ENCODE data around the gene UBE2G2. TPM values are rescaled to one million over a fixed set of nuclear protein-coding genes. Genes with fewer than 3 reads are reported as not detected.

UBE2G2 gene
- total RNA-seq, 1 donor from 2014 or later, result 67.4 TPM

- DNase-seq (ENCODE audit: low read depth), result peak; percentile 59
- no peak for TF ChIP-seq CTCF (IDR thresholded peaks at IDR 0.05; ENCODE audit: insufficient read depth, low read length, severe bottlenecking)
- FAIRE-seq, result peak; percentile 28
- peaks cover 24% of the 10 kb centered on the region for H3K36me3 ChIP-seq (ENCODE audit: control insufficient read depth, insufficient read depth, low read length)
- H3K27me3 ChIP-seq (ENCODE audit: control insufficient read depth, insufficient read depth, low read length), result no peaks in the 10 kb centered on the region
- H3K4me3 ChIP-seq (ENCODE audit: low read depth, low read length), result no peak overlapping the region
Observed at GRCh38 chr21:44773291-44773932, 28.2 kb downstream of the UBE2G2 start.

GRCh38 chr21:44771896-44772525 is 29.6 kb downstream of the UBE2G2 start:
- DNase-seq (ENCODE audit: low read depth) (no peak), FAIRE-seq (no peak)
- Histone ChIP-seq H3K4me3 (ENCODE audit: low read depth, low read length) (no peak overlapping the region), H3K27me3 (ENCODE audit: control insufficient read depth, insufficient read depth, low read length) (no peaks in the 10 kb centered on the region), H3K36me3 (ENCODE audit: control insufficient read depth, insufficient read depth, low read length) (peaks cover 25% of the 10 kb centered on the region)
- no peak for TF ChIP-seq CTCF (IDR thresholded peaks at IDR 0.05; ENCODE audit: insufficient read depth, low read length, severe bottlenecking)

DNA sequence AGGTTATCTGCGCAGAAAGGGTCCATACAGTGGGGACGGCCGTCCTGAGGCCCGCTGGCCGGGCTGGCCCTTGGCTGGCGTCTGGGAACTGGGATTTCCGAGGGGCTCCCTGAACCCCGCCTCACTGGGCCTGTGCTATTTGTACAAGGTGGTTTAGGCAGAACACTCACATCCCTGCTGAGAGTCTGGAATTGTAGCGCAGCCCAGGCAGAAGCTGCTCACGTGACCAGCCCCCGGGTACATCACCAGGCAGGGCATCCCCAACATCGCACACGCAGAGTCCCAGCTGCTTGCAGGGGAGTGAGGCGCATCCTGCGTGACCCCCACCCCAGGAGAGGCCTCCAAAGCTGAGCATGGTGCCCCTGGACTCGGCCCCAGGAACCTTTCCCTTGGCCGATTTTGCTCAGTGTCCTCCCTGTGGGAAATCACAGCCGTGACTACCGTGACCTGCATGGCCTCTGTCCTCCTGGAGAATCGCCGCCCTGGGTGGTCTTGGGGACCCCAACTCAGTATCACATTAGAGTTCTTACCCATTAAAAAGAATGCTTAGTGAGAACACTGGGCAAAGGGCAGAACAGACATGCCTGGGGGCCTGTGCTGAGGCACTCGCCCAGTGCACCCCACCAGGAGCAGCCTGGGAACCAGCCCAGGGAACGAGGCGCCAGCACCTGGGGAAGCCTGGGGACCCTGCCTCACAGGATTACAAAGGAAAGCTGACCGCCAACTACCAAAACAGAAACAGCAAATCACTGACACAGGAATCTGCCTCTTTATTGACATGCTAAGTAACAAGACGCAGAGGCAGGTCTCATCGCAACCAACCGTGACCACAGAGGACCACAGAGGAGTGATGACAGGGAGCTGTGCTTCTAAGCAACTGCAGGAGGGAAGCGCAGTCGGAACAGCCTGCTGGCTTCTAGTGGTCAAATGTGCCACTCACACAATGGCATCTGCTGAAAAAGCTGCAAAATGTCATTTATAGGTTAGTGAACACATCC is 33.5 kb downstream of the UBE2G2 start:
- Histone ChIP-seq H3K4me3 (ENCODE audit: low read depth, low read length) (no peak overlapping the region), H3K27me3 (ENCODE audit: control insufficient read depth, insufficient read depth, low read length) (no peaks in the 10 kb centered on the region), H3K36me3 (ENCODE audit: control insufficient read depth, insufficient read depth, low read length) (peaks cover 18% of the 10 kb centered on the region)
- DNase-seq (ENCODE audit: low read depth) (no peak), FAIRE-seq (peak; percentile 96)
- no peak for TF ChIP-seq CTCF (IDR thresholded peaks at IDR 0.05; ENCODE audit: insufficient read depth, low read length, severe bottlenecking)

DNA sequence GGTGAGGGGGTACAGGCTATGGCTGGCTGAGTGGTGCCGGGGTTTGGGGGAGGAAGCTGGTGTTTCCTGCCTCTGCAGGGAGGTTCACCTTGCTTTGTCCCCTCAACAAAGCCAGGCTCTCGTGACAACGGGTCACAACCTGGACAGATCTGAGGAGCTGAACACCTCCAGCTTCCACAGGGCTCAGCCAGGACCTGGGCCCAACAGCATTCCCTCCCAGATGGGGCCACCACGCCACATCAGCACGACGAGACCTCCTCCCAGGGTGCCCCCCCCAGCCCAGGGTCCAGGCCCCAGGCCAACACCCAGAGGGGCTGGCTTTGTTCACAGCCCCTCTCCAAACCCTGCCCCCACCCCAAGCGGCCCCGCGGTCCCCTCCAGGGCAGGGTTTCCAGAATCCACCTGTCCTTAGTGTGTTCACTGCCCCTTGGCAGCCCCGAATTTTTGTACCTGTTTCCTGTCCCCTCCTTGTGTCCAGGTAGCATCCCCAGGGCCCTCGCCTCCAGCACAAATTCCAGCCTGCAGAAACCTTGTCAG is 34.7 kb downstream of the UBE2G2 start:
- FAIRE-seq (no peak), DNase-seq (ENCODE audit: low read depth) (no peak)
- peaks cover 8% of the 10 kb centered on the region for H3K36me3 ChIP-seq (ENCODE audit: control insufficient read depth, insufficient read depth, low read length)
- TF ChIP-seq CTCF (IDR thresholded peaks at IDR 0.05; ENCODE audit: insufficient read depth, low read length, severe bottlenecking), result no peak
- H3K27me3 ChIP-seq (ENCODE audit: control insufficient read depth, insufficient read depth, low read length), result no peaks in the 10 kb centered on the region
- H3K4me3 ChIP-seq (ENCODE audit: low read depth, low read length), result no peak overlapping the region

DNA sequence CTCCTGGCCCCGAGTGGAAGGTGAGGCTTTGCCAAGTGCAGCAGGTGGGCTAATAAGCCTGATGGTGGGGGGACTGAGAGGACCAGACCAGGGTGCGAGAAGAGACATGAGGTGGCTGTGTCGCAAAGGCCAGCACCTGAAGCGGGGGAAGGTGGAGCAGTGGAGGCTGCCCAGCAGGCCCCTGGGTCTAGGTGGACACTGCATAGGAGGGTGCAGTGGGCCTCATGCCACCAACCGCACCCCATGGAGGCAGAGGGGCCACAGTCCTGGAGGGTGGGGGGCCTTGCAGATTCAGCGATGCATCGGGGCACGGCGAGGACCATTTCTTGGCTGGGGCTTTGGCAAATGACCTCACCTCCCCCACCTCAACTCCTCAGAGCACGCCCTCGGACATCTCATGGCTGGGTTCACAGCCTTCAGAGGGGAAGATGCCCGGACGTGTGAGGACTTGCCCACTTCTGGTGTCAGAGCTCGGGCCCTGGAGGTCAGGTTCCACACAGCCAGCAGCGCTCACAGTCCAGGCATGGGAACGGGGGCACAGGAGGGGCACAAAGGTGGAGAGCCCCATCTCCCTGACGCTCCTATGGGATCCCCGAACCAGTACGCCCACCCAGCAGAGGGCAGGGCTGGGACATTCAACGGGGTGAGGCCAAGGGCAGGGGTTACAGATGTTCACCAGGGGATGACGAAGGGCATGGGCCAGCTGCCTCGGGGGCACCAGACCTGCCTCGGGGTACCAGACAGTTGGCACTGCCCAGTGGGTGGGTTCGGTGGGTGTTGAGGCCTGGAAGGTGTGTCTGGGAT is 35.4 kb downstream of the UBE2G2 start:
- Histone ChIP-seq H3K27me3 (ENCODE audit: control insufficient read depth, insufficient read depth, low read length) (no peaks in the 10 kb centered on the region), H3K36me3 (ENCODE audit: control insufficient read depth, insufficient read depth, low read length) (peaks cover 4% of the 10 kb centered on the region), H3K4me3 (ENCODE audit: low read depth, low read length) (no peak overlapping the region)
- peak; percentile 40 for DNase-seq (ENCODE audit: low read depth)
- no peak for FAIRE-seq
- no peak for TF ChIP-seq CTCF (IDR thresholded peaks at IDR 0.05; ENCODE audit: insufficient read depth, low read length, severe bottlenecking)

Data from bronchial epithelial cell (primary cell).